Esophagus muscularis mucosa (tissue), 4 donors: Measurements from ENCODE around the gene GALNT14.

Experiments used
- CTCF ChIP-seq, 3 experiments: fragments of 200-600 bp in 2 of 3; fragments of 450-650 bp in 1 of 3; sonication (generic) in 2 of 3; IDR thresholded peaks; one replicate each; pipeline ENCODE4 v1.5.1; 2017 to 2019; ENCODE audit warnings: antibody characterized with exemption in 3 of 3, mild to moderate bottlenecking in 2 of 3, moderate library complexity in 1 of 3
- EP300 ChIP-seq: sonication (generic); formaldehyde crosslinking; IDR thresholded peaks from one replicate; pipeline ENCODE4 v1.6.1; 2017; ENCODE audit warnings: antibody characterized with exemption
- POLR2A ChIP-seq: fragments of 450-650 bp; IDR thresholded peaks from one replicate; pipeline ENCODE4 v1.6.1; 2017; ENCODE audit warnings: antibody characterized with exemption, moderate library complexity, mild to moderate bottlenecking, low read depth
- POLR2AphosphoS5 ChIP-seq, 2 donors: sonication (generic); formaldehyde crosslinking; IDR thresholded peaks; one replicate each; pipeline ENCODE4 v1.6.1; 2017; ENCODE audit warnings: antibody characterized with exemption in 2 of 2

GRCh38 chr2:30871980-30872789 lies 266.1 kb downstream of the GALNT14 start:
- TF ChIP-seq CTCF (IDR thresholded peaks at IDR 0.05) (no peak), POLR2AphosphoS5 (IDR thresholded peaks at IDR 0.05) (no peak), POLR2A (no peak), EP300 (no peak)
